ENCODE measurements around the gene SCN4B.

SCN4B gene

DNA sequence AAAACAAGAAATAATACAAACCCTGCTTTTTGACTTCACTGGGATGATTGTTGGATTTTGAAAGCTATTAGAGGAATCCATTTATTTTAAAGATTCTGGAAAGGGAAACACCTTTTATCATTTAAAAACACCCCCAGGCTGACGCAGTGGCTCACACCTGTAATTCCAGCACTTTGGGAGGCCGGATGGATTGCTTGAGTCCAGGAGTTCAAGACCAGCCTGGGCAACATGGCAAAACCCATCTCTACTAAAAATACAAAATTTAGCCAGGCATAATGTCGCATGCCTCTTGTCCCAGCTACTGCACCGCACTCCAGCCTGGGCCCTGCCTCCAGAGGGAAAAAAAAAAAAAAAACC is 24.1 kb upstream of the SCN4B start:
- Histone ChIP-seq H3K27me3 (ENCODE audit: insufficient read depth, poor library complexity, severe bottlenecking) (no peaks in the 10 kb centered on the region), H3K27ac (replicated peaks) (no peak overlapping the region), H3K4me3 (replicated peaks; ENCODE audit: insufficient read depth, low read length) (no peak overlapping the region)
- no peak for TF ChIP-seq REST (IDR thresholded peaks at IDR 0.05; ENCODE audit: insufficient replicate concordance, low read depth)
- no peak for TF ChIP-seq SPI1 (IDR thresholded peaks at IDR 0.05; ENCODE audit: borderline replicate concordance, low read depth)
- TF ChIP-seq CTCF (IDR thresholded peaks at IDR 0.05; ENCODE audit: insufficient read depth, low read length): no peak
- TF ChIP-seq POLR2AphosphoS5 (IDR thresholded peaks at IDR 0.05; ENCODE audit: low read depth): no peak
- TF ChIP-seq GABPA (IDR thresholded peaks at IDR 0.05; ENCODE audit: low read depth): no peak
- no peak for DNase-seq (ENCODE audit: low read depth in 1 of 2, low spot score in 1 of 2)

GRCh38 chr11:118175993-118176777 is 23.6 kb upstream of the SCN4B start, which contains the start of gene SCN2B:
TSS of gene SCN2B (minus strand) at chr11:118176639. CDS start at chr11:118176431, 208 bp downstream.
- Histone ChIP-seq H3K4me3 (replicated peaks; ENCODE audit: insufficient read depth, low read length) (no peak within 1 kb of the TSS), H3K27ac (replicated peaks) (no peak within 1 kb of the TSS), H3K27me3 (ENCODE audit: insufficient read depth, poor library complexity, severe bottlenecking) (no peaks in the 10 kb centered on the region)
- no peak for TF ChIP-seq POLR2AphosphoS5 (IDR thresholded peaks at IDR 0.05; ENCODE audit: low read depth)
- TF ChIP-seq REST (IDR thresholded peaks at IDR 0.05; ENCODE audit: insufficient replicate concordance, low read depth): no peak
- no peak for TF ChIP-seq CTCF (IDR thresholded peaks at IDR 0.05; ENCODE audit: insufficient read depth, low read length)
- no peak for TF ChIP-seq SPI1 (IDR thresholded peaks at IDR 0.05; ENCODE audit: borderline replicate concordance, low read depth)
- no peak for TF ChIP-seq GABPA (IDR thresholded peaks at IDR 0.05; ENCODE audit: low read depth)
- DNase-seq (ENCODE audit: low read depth in 1 of 2, low spot score in 1 of 2): no peak

DNA sequence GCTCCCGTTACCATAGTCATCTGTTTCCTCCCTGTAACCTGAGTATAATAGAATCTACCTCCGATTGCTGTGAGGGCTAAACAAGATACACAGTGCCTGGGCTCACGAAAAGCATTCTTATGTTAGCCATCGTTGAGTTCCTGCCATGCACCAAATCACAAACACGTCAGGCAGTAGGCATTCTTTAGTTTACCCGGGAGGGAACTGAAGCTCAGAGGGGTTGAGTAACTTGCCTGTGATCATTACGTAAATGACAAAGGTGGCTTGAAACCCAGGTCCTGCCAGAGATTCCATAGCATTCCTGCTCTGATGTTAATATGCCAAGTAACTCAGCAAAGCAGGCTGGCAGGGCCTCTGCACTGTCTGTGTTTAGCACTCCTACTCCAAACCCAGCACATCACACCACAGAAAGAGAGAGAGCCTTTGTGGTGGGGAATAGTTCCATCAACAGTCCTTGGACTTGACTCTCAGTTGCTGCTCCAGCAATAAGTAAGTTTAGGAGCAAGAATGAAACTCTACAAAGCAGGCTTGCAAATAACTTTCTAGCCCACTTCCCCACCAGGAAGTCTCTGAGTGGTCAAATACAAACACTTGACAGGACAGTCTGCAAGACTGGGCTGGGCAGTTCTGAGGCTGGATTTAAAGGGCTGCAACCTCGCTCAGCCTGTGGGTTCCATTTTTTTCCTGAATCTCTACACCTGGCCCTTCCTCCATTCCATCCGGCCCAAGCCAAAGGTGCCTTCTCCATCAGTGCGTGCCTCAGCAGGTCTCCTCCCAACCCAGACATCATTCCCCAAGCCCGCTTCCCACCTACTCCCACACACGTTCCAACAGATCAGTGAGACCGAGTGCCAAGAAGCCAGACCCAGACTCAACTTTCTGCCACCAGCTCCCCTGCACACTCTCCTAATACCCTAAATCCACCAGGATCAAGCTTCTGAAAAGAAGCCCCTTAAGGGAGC is 22.7 kb upstream of the SCN4B start:
- H3K4me3 ChIP-seq (replicated peaks; ENCODE audit: insufficient read depth, low read length): no peak overlapping the region
- H3K27me3 ChIP-seq (ENCODE audit: insufficient read depth, poor library complexity, severe bottlenecking): no peaks in the 10 kb centered on the region
- H3K27ac ChIP-seq (replicated peaks): no peak overlapping the region
- TF ChIP-seq GABPA (IDR thresholded peaks at IDR 0.05; ENCODE audit: low read depth): no peak
- no peak for TF ChIP-seq SPI1 (IDR thresholded peaks at IDR 0.05; ENCODE audit: borderline replicate concordance, low read depth)
- no peak for TF ChIP-seq CTCF (IDR thresholded peaks at IDR 0.05; ENCODE audit: insufficient read depth, low read length)
- TF ChIP-seq REST (IDR thresholded peaks at IDR 0.05; ENCODE audit: insufficient replicate concordance, low read depth): no peak
- TF ChIP-seq POLR2AphosphoS5 (IDR thresholded peaks at IDR 0.05; ENCODE audit: low read depth): no peak
- DNase-seq (ENCODE audit: low read depth in 1 of 2, low spot score in 1 of 2): no peak
